Measurements from ENCODE around the gene PDZK1IP1.

Gene PDZK1IP1

DNA sequence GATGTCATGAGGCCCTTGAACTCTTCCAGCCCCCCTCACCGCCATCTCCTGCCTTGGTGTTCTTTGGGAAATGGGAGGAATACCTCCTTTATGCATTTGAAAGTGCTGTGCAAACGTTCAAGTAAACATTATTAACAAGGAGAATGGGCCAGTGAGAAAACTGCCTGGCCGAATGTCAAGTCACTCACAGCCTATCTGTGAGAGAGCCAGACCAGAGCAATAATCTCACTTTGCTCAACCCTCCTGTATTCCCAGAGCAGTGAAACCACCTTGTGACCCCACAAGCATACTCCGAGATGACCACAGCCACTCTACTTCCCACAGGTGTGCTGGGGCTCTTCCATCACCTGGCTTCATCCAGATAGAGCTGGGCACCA is 37.0 kb upstream of the PDZK1IP1 start:
- Histone ChIP-seq H3K9ac (no peak overlapping the region), H3K27ac (no peak overlapping the region), H3K4me3 (IDR thresholded peaks at IDR 0.05; ENCODE audit: insufficient read depth, low read depth, low read length) (no peak overlapping the region), H2AFZ (ENCODE audit: low read depth) (peak overlapping the region; percentile 4; the same call in 1 of the 2 replicates), H4K20me1 (ENCODE audit: insufficient read depth) (no peaks in the 10 kb centered on the region), H3K79me2 (ENCODE audit: insufficient read depth, low read depth) (no peaks in the 10 kb centered on the region), H3K4me1 (ENCODE audit: low read depth, poor library complexity, severe bottlenecking) (no peaks in the 10 kb centered on the region), H3K4me2 (no peak overlapping the region), H3K27me3 (ENCODE audit: insufficient read depth, low read depth) (peaks cover 34% of the 10 kb centered on the region), H3K36me3 (ENCODE audit: insufficient read depth) (no peaks in the 10 kb centered on the region)
- TF ChIP-seq CTCF (conservative IDR thresholded peaks at IDR 0.05; ENCODE audit: low read depth, low read length), result no peak

GRCh38 chr1:47226121-47226838 is 36.4 kb upstream of the PDZK1IP1 start:
- Histone ChIP-seq H4K20me1 (ENCODE audit: insufficient read depth) (no peaks in the 10 kb centered on the region), H3K27me3 (ENCODE audit: insufficient read depth, low read depth) (peaks cover 34% of the 10 kb centered on the region), H3K4me2 (no peak overlapping the region), H3K36me3 (ENCODE audit: insufficient read depth) (no peaks in the 10 kb centered on the region), H3K27ac (no peak overlapping the region), H2AFZ (ENCODE audit: low read depth) (peak overlapping the region; percentile 4; the same call in 1 of the 2 replicates), H3K4me3 (IDR thresholded peaks at IDR 0.05; ENCODE audit: insufficient read depth, low read depth, low read length) (no peak overlapping the region), H3K79me2 (ENCODE audit: insufficient read depth, low read depth) (no peaks in the 10 kb centered on the region), H3K4me1 (ENCODE audit: low read depth, poor library complexity, severe bottlenecking) (no peaks in the 10 kb centered on the region), H3K9ac (no peak overlapping the region)
- TF ChIP-seq CTCF (conservative IDR thresholded peaks at IDR 0.05; ENCODE audit: low read depth, low read length), result no peak

DNA sequence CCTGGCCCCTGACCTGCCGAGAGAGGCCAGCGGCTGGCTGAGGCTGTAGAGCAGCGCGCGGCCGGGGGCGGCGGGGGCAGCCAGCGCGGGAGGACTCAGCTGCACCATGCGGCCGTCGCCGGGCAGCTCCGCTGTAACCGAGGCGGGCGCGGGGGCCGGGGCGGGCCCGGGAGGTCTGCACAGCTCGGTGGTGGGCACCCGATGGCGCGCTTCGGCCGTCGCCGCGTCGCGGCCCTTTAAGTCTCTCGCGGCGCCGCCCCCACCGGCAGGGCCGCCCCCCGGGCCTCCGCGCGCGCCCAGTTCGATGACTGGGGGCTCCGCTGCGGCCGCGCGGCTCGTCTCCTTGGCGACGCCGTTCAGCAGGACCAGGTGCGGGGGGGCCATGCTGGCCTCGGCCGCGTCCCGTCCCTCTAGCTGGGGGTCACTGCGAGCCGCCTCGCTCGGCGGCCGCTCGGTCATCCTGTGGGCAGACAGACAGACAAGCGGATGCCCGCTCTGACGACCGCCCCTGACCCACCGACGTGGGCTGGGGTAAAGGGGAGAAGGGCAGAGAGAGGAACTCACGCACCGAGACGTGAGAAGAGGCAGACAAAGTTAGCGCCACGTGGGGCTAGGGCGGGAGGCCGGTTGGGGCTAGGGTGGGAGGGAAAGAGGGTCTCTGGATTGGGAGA is 35.7 kb upstream of the PDZK1IP1 start:
- no peaks in the 10 kb centered on the region for H3K36me3 ChIP-seq (ENCODE audit: insufficient read depth)
- H3K27ac ChIP-seq, result no peak overlapping the region
- H3K4me2 ChIP-seq, result no peak overlapping the region
- peaks cover 32% of the 10 kb centered on the region for H3K27me3 ChIP-seq (ENCODE audit: insufficient read depth, low read depth)
- no peak overlapping the region for H3K9ac ChIP-seq
- no peaks in the 10 kb centered on the region for H3K79me2 ChIP-seq (ENCODE audit: insufficient read depth, low read depth)
- no peaks in the 10 kb centered on the region for H3K4me1 ChIP-seq (ENCODE audit: low read depth, poor library complexity, severe bottlenecking)
- TF ChIP-seq CTCF (conservative IDR thresholded peaks at IDR 0.05; ENCODE audit: low read depth, low read length), result no peak
- no peak overlapping the region for H3K4me3 ChIP-seq (IDR thresholded peaks at IDR 0.05; ENCODE audit: insufficient read depth, low read depth, low read length)
- H2AFZ ChIP-seq (ENCODE audit: low read depth), result no peak overlapping the region
- no peaks in the 10 kb centered on the region for H4K20me1 ChIP-seq (ENCODE audit: insufficient read depth)

- no peak overlapping the region for H3K27ac ChIP-seq
- no peak overlapping the region for H3K9ac ChIP-seq
- TF ChIP-seq CTCF (conservative IDR thresholded peaks at IDR 0.05; ENCODE audit: low read depth, low read length), result no peak
- no peaks in the 10 kb centered on the region for H3K36me3 ChIP-seq (ENCODE audit: insufficient read depth)
- H3K4me1 ChIP-seq (ENCODE audit: low read depth, poor library complexity, severe bottlenecking), result no peaks in the 10 kb centered on the region
- H3K4me2 ChIP-seq, result no peak overlapping the region
- H3K79me2 ChIP-seq (ENCODE audit: insufficient read depth, low read depth), result no peaks in the 10 kb centered on the region
- H2AFZ ChIP-seq (ENCODE audit: low read depth), result no peak overlapping the region
- H3K4me3 ChIP-seq (IDR thresholded peaks at IDR 0.05; ENCODE audit: insufficient read depth, low read depth, low read length), result no peak overlapping the region
- peaks cover 25% of the 10 kb centered on the region; the same call in 1 of the 2 replicates for H3K27me3 ChIP-seq (ENCODE audit: insufficient read depth, low read depth)
- no peaks in the 10 kb centered on the region for H4K20me1 ChIP-seq (ENCODE audit: insufficient read depth)
These were observed 35.0 kb upstream of the PDZK1IP1 start for GRCh38 chr1:47224676-47225399.

Measured in KMS-11 (cell line).